Peyer's patch (tissue), 4 donors: ENCODE measurements around the gene HDAC4. TPM values are rescaled to one million over a fixed set of nuclear protein-coding genes. Genes with fewer than 3 reads are reported as not detected.
A peak's percentile ranks its signal among the peaks of the same experiment; 100 is the strongest.

Source experiments
- DNase-seq, 3 donors: peaks; one replicate each; pipeline ENCODE4 v3.0.0-alpha.2; 2017 to 2019
- H3K27ac ChIP-seq, 4 donors: fragments of 200-600 bp; sonication (generic); one replicate each; pipeline ENCODE4 v1.5.1; 2016 to 2019
- H3K27me3 ChIP-seq, 2 donors: fragments of 200-600 bp; sonication (generic); one replicate each; pipeline ENCODE4 v1.5.1; 2019
- H3K36me3 ChIP-seq, 3 donors: fragments of 200-600 bp; sonication (generic); one replicate each; pipeline ENCODE4 v1.5.1; 2016 to 2019
- H3K4me1 ChIP-seq, 4 donors: fragments of 200-600 bp; sonication (generic); one replicate each; pipeline ENCODE4 v1.5.1; 2016 to 2019
- H3K4me3 ChIP-seq, 4 donors: fragments of 200-600 bp; sonication (generic); 1 replicate in 3 of 4; 2 replicates in 1 of 4; pipeline ENCODE4 v1.5.1; 2016 to 2019; ENCODE audit warnings: mild to moderate bottlenecking in 1 of 4
- H3K9me3 ChIP-seq, 4 donors: fragments of 200-600 bp; sonication (generic); one replicate each; pipeline ENCODE4 v1.5.1; 2016 to 2019; ENCODE audit warnings: mild to moderate bottlenecking in 1 of 4
- POLR2A ChIP-seq, 2 donors: fragments of 450-650 bp; IDR thresholded peaks; one replicate each; pipeline ENCODE4 v1.5.1; 2017; ENCODE audit warnings: antibody characterized with exemption in 2 of 2, mild to moderate bottlenecking in 2 of 2, moderate library complexity in 2 of 2
- total RNA-seq, 4 donors: library from RNA; depleted of rRNA; stranded (reverse); fragments of >200 nt; gene quantifications; one replicate each; pipeline ENCODE4 v1.1.0, GENCODE V29; 2016
- TF ChIP-seq, protein P1 (sequence below), 6 experiments: fragments of 450-650 bp in 4 of 6; fragments of 200-600 bp in 2 of 6; sonication (generic) in 1 of 6; IDR thresholded peaks; one replicate each; pipeline ENCODE4 v1.5.1; 2017 to 2019; ENCODE audit warnings: antibody characterized with exemption in 6 of 6, mild to moderate bottlenecking in 3 of 6, moderate library complexity in 1 of 6

Gene HDAC4
- total RNA-seq, 4 donors from 2014 or later, result 28.9 to 198 (median 102) TPM

DNA sequence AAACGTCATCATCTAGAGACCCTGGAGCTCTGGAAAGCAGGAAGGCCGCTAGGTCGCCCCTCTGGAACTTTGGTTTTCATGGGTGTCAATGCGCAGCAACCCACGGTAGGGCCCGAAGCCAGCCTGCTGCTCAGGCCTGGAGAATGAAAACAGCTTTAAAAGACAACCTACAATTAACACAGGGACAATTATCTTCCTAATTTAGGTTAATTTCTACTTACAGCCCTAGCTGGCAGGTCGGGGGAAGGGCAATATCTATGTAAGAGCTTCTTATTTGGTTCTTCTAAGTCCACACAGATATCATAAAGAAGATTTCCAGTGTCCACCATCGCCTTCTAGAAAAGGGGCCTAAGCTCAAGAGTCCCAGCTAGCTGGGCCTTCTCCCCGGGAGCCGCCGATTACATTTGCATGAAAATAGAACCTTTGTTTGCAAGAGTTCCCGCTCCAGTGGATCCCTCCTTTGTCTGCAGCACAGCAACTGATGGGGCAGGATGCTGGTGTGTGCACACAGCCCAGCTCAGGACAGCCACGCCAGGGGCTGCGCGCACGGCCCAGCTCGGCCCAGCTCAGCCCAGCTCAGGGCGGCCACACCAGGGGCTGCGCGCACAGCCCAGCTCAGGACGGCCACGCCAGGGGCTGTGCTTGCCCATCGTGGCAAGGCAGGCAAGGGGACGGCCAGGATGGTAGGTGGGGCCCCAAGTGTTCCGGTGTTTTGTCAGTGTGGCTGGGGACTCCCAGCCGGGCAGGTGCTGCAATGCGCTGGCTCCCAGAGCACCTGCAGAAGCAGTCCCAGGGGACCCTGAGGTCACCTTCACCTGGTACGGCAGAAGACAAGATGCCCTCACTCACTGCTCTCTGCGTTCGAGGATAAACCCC is 109.1 kb downstream of the HDAC4 start:
- Histone ChIP-seq H3K27ac (peak overlapping the region in 2 of 4 donors; percentile 13 to 41), H3K9me3 (no peaks in the 10 kb centered on the region)
- TF ChIP-seq, protein P1, sequence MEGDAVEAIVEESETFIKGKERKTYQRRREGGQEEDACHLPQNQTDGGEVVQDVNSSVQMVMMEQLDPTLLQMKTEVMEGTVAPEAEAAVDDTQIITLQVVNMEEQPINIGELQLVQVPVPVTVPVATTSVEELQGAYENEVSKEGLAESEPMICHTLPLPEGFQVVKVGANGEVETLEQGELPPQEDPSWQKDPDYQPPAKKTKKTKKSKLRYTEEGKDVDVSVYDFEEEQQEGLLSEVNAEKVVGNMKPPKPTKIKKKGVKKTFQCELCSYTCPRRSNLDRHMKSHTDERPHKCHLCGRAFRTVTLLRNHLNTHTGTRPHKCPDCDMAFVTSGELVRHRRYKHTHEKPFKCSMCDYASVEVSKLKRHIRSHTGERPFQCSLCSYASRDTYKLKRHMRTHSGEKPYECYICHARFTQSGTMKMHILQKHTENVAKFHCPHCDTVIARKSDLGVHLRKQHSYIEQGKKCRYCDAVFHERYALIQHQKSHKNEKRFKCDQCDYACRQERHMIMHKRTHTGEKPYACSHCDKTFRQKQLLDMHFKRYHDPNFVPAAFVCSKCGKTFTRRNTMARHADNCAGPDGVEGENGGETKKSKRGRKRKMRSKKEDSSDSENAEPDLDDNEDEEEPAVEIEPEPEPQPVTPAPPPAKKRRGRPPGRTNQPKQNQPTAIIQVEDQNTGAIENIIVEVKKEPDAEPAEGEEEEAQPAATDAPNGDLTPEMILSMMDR (IDR thresholded peaks at IDR 0.05), result no peak
- TF ChIP-seq POLR2A (IDR thresholded peaks at IDR 0.05), result no peak

DNA sequence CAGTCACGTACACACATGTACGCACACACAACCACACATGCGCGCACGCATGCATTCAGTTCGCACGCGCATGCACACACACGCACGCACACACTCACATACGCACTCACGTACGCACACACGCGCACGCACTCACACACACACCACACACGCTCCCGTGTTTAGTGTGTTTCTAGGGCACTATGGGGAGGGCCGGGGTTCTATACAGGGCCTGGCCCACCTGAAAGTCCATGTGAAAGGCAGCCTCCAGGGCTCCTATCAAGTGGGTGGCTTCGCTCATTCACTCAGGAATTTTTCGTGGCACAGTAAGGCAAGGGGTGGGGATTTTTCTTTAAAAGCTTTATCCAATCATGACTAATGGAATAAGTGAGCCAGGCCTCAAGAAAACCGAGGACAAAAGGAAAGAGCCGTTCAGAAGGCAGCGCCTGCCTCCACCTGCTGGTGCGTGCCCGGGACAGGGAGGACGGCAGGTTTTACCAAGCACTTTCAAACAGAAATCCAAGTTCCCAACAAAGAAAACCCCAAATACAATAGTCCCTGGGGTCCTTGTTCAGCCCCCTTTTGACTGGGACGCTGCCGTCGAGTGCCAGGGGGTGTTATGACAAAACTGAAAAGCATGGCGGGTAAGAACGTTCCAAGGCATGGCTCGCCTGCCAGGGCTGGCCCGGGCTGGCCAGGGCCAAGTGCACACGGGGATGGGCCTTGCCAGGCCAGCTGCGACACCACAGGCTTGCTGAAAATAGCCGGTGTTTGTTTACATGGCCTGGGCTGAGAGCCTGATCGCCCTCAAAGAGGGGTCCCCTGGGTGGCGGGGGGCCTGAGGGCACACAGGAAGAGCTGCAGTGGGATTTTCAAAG is 110.0 kb downstream of the HDAC4 start:
- no peaks in the 10 kb centered on the region for H3K27me3 ChIP-seq
- no peaks in the 10 kb centered on the region for H3K9me3 ChIP-seq
- H3K4me1 ChIP-seq, result peaks cover 0 to 46% (median 6%) of the 10 kb centered on the region in 4 donors
- no peak for TF ChIP-seq POLR2A (IDR thresholded peaks at IDR 0.05)
- TF ChIP-seq, protein P1 (IDR thresholded peaks at IDR 0.05), result no peak
- H3K36me3 ChIP-seq, result no peaks in the 10 kb centered on the region
- DNase-seq, result peak in 2 of 3 donors; percentile 41 to 44
- no peak overlapping the region for H3K4me3 ChIP-seq
- peak overlapping the region in 3 of 4 donors; percentile 4 to 41 (median 13) for H3K27ac ChIP-seq

More for the DNA sequence above, 109.1 kb downstream of the HDAC4 start:
- H3K4me3 ChIP-seq, result no peak overlapping the region
- no peaks in the 10 kb centered on the region for H3K27me3 ChIP-seq
- no peaks in the 10 kb centered on the region for H3K36me3 ChIP-seq
- peaks cover 3 to 49% (median 8%) of the 10 kb centered on the region in 4 donors for H3K4me1 ChIP-seq
- DNase-seq, result peak in 2 of 3 donors; percentile 41 to 55

DNA sequence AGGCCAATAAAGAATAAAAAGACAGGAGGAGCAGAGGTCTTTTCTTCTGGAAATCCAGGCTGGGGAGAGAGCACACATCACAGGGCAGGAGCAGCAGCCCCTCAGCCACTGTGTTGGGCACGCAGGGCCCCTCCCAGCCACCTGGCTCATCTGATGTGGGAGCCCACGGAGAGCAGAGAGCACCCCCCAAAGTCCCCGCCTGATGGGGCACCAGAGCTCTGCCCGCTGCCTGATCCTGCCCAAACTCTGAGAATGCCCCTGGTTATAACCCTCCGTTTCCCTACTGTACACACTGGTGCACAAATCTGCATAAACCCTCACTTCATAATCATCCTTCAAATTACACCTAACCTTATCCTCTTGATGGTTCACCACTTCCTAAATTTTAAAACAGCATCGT is 111.3 kb downstream of the HDAC4 start:
- no peaks in the 10 kb centered on the region for H3K27me3 ChIP-seq
- no peaks in the 10 kb centered on the region for H3K36me3 ChIP-seq
- no peak for DNase-seq
- TF ChIP-seq, protein P1 (IDR thresholded peaks at IDR 0.05), result no peak
- TF ChIP-seq POLR2A (IDR thresholded peaks at IDR 0.05), result no peak
- no peaks in the 10 kb centered on the region for H3K9me3 ChIP-seq
- H3K27ac ChIP-seq, result peak overlapping the region; percentile 34 to 56 (median 48)
- H3K4me1 ChIP-seq, result peaks cover 0 to 50% (median 12%) of the 10 kb centered on the region in 4 donors
- no peak overlapping the region for H3K4me3 ChIP-seq

DNA sequence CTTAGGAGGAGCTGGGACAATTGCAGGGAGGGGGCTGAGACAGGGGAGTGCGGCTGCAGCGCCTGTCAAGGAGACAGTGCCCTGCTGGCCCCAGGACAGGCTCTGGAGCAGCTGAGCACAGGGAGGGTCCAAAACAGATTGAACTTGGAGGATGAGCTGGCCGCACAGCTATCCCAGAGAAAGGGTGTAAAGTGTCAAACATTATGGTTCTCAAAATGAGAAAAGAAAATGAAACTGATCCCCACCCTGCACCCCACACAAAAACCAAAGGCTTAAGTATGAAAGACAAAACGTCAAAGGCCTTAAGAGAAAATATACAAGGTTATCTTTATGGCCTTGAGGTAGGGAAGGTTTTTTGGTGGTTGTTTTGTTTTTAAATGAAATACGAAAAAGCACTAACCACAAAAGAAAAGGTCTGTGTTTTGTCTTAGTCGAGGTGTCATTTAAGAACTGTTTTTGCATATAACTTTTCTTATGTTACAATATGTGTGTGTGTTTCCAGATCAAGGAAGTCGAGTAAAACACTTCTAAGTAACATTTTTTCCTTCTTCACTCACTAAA is 111.8 kb downstream of the HDAC4 start:
- Histone ChIP-seq H3K27me3 (no peaks in the 10 kb centered on the region), H3K27ac (peak overlapping the region; percentile 34 to 54 (median 46)), H3K9me3 (no peaks in the 10 kb centered on the region), H3K36me3 (no peaks in the 10 kb centered on the region), H3K4me3 (no peak overlapping the region), H3K4me1 (peaks cover 0 to 50% (median 12%) of the 10 kb centered on the region in 4 donors)
- DNase-seq, result peak in 1 of 3 donors; percentile 47
- no peak for TF ChIP-seq POLR2A (IDR thresholded peaks at IDR 0.05)
- TF ChIP-seq, protein P1 (IDR thresholded peaks at IDR 0.05), result no peak

DNA sequence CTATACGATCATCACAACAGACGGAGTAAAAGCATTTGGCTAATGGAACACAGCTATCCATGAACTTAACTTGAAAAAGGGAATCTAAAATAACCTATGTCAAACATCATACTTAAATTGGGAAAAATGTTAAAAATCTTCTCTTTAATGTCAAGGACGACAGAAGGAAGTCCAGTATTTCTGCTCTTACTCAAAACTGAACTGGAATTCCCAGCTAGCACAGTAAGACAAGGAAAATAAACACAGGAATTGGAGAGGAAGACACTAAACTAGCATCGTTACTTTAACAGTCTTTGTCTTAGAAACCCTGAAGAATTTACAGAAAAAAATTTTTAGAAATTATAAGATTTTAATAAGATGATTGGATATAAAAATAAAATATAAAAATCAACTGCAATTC is 112.6 kb downstream of the HDAC4 start:
- Histone ChIP-seq H3K36me3 (no peaks in the 10 kb centered on the region), H3K27ac (peak overlapping the region in 2 of 4 donors; percentile 41 to 50), H3K4me1 (peaks cover 0 to 44% (median 12%) of the 10 kb centered on the region in 4 donors), H3K4me3 (no peak overlapping the region), H3K27me3 (no peaks in the 10 kb centered on the region), H3K9me3 (no peaks in the 10 kb centered on the region)
- TF ChIP-seq POLR2A (IDR thresholded peaks at IDR 0.05), result no peak
- TF ChIP-seq, protein P1 (IDR thresholded peaks at IDR 0.05), result no peak
- DNase-seq, result no peak
